IMR-90 (cell line): Measurements from ENCODE around the gene SPTSSB. TPM values are rescaled to one million over a fixed set of nuclear protein-coding genes. Genes with fewer than 3 reads are reported as not detected.

Source experiments
- ATAC-seq: fragments of 200-7000 bp; cut with Tn5 transposase; 2 replicates; pipeline ENCODE4 v1.9.1; 2020; ENCODE audit warnings: low read depth, mild to moderate bottlenecking, moderate library complexity
- BruUV-seq: library from RNA; stranded (reverse); fragments of 400-500 nt; replicated peaks from 2 replicates; lab custom pipeline; 2021; lab: Mats Ljungman, UMichigan
- CTCF ChIA-PET: fragments of 300-600 bp; formaldehyde crosslinking; extraction: SDS; loops from one replicate; lab custom pipeline; 2021; ENCODE audit warnings: antibody characterized with exemption; lab: Yijun Ruan, JAX
- POLR2A ChIA-PET: fragments of 300-600 bp; sonication (Branson Sonifier 250); formaldehyde crosslinking; loops from one replicate; lab custom pipeline; 2022; ENCODE audit warnings: antibody characterized with exemption; ENCODE audit not compliant: unreplicated experiment; lab: Charles Lee
- DNase-seq: peaks from one replicate; pipeline ENCODE4 v3.0.0; 2013
- H2AFZ ChIP-seq: replicated peaks from 2 replicates; pipeline ENCODE3; 2013; ENCODE audit warnings: low read length, mild to moderate bottlenecking; ENCODE audit not compliant: poor library complexity
- H2AK5ac ChIP-seq: 2 replicates; pipeline ENCODE4 v1.6.1; 2013; ENCODE audit warnings: low read depth, low read length, inconsistent platforms
- H2AK9ac ChIP-seq: replicated peaks from 2 replicates; pipeline ENCODE3; 2013; ENCODE audit warnings: mild to moderate bottlenecking, low read depth, low read length, moderate library complexity; ENCODE audit not compliant: poor library complexity
- H2BK120ac ChIP-seq: 2 replicates; pipeline ENCODE4 v1.6.1; 2013; ENCODE audit warnings: low read depth, low read length, inconsistent platforms
- H2BK15ac ChIP-seq: 3 replicates; pipeline ENCODE4 v1.6.1; 2013; ENCODE audit warnings: low read depth, low read length, inconsistent platforms
- H2BK20ac ChIP-seq: 2 replicates; pipeline ENCODE4 v1.6.1; 2013; ENCODE audit warnings: low read depth, mild to moderate bottlenecking, inconsistent platforms, low read length, moderate library complexity
- H2BK5ac ChIP-seq: 2 replicates; pipeline ENCODE4 v1.6.1; 2013; ENCODE audit warnings: mild to moderate bottlenecking, low read depth, low read length, inconsistent platforms; ENCODE audit not compliant: poor library complexity, severe bottlenecking
- H3K14ac ChIP-seq: replicated peaks from 2 replicates; pipeline ENCODE4 v1.6.1; 2013; ENCODE audit warnings: low read depth, low read length, inconsistent platforms
- H3K18ac ChIP-seq: 2 replicates; pipeline ENCODE4 v1.6.1; 2013; ENCODE audit warnings: low read depth, low read length, control low read depth
- H3K23ac ChIP-seq: 2 replicates; pipeline ENCODE4 v1.6.1; 2013; ENCODE audit warnings: low read depth, low read length, inconsistent platforms
- H3K27ac ChIP-seq: 2 replicates; pipeline ENCODE4 v1.5.1; 2013; ENCODE audit warnings: mild to moderate bottlenecking, control low read depth, low read length; ENCODE audit not compliant: insufficient read depth
- H3K27me3 ChIP-seq: 2 replicates; pipeline ENCODE4 v1.6.1; 2013; ENCODE audit warnings: low read length; ENCODE audit not compliant: control insufficient read depth, insufficient read depth
- H3K36me3 ChIP-seq: 2 replicates; pipeline ENCODE4 v1.6.1; 2013; ENCODE audit warnings: low read length, mixed read lengths; ENCODE audit not compliant: control insufficient read depth, insufficient read depth
- H3K4ac ChIP-seq: 2 replicates; pipeline ENCODE4 v1.6.1; 2013; ENCODE audit warnings: low read depth, low read length, inconsistent platforms
- H3K4me1 ChIP-seq: 2 replicates; pipeline ENCODE4 v1.6.1; 2013; ENCODE audit warnings: low read length, mixed read lengths; ENCODE audit not compliant: control insufficient read depth, insufficient read depth
- H3K4me2 ChIP-seq: 2 replicates; pipeline ENCODE4 v1.6.1; 2013; ENCODE audit warnings: low read depth, mild to moderate bottlenecking, control low read depth, low read length, moderate library complexity
- H3K4me3 ChIP-seq: 2 replicates; pipeline ENCODE4 v1.5.1; 2013; ENCODE audit warnings: low read depth, mild to moderate bottlenecking, control low read depth, low read length, moderate library complexity; ENCODE audit not compliant: insufficient read depth
- H3K56ac ChIP-seq: 2 replicates; pipeline ENCODE4 v1.6.1; 2013; ENCODE audit warnings: low read length, inconsistent platforms; ENCODE audit not compliant: insufficient read depth; ENCODE audit errors: extremely low read depth
- H3K79me1 ChIP-seq, 2 experiments: 2 replicates each; pipeline ENCODE4 v1.6.1; 2013; ENCODE audit warnings: low read length in 2 of 2, inconsistent platforms in 1 of 2, low read depth in 1 of 2
- H3K9ac ChIP-seq: 2 replicates; pipeline ENCODE4 v1.6.1; 2013; ENCODE audit warnings: low read depth, low read length, control low read depth
- H3K9me1 ChIP-seq: 2 replicates; pipeline ENCODE4 v1.6.1; 2013; ENCODE audit warnings: low read length, inconsistent platforms; ENCODE audit not compliant: insufficient read depth
- H3K9me3 ChIP-seq: 2 replicates; pipeline ENCODE4 v1.6.1; 2013; ENCODE audit warnings: low read length; ENCODE audit not compliant: control insufficient read depth, insufficient read depth
- H4K20me1 ChIP-seq: 2 replicates; pipeline ENCODE4 v1.6.1; 2013; ENCODE audit warnings: low read length, inconsistent platforms; ENCODE audit not compliant: insufficient read depth
- H4K5ac ChIP-seq: 2 replicates; pipeline ENCODE4 v1.6.1; 2013; ENCODE audit warnings: mild to moderate bottlenecking, low read depth, low read length, control low read depth
- H4K8ac ChIP-seq, 2 experiments: 2 replicates each; pipeline ENCODE4 v1.6.1; 2013; ENCODE audit warnings: low read depth in 2 of 2, low read length in 2 of 2, control low read depth in 1 of 2, inconsistent platforms in 1 of 2
- H4K91ac ChIP-seq: 2 replicates; pipeline ENCODE4 v1.6.1; 2013; ENCODE audit warnings: low read depth, low read length, inconsistent platforms; ENCODE audit not compliant: insufficient read depth
- WGBS, 2 experiments: methylation state at CpG; one replicate each; pipeline versions ENCODE4 v1.1.5 to v1.1.7; 2013; ENCODE audit warnings: missing lambda C conversion rate in 2 of 2; ENCODE audit not compliant: insufficient read length in 1 of 2; ENCODE audit errors: extremely low coverage in 2 of 2; 5-methylcytosine and 5-hydroxymethylcytosine counted together
- dilution Hi-C: fragments of 300-500 bp; cut with HindIII; formaldehyde crosslinking; loops from one replicate; pipeline ENCODE4 v1.14.3; 2018; ENCODE audit warnings: low sequenced_read_pairs; ENCODE audit not compliant: unreplicated experiment
- in situ Hi-C: fragments of 300-500 bp; cut with MboI; formaldehyde crosslinking; loops from 3 replicates; pipeline ENCODE4 v1.14.3; 2019; ENCODE audit warnings: low sequenced_read_pairs, inconsistent platforms, mixed read lengths
- intact Hi-C: fragments of 100-400 bp; cut with micrococcal nuclease; formaldehyde crosslinking; loops from 2 replicates; pipeline ENCODE4 v1.10.0; 2022
- polyA plus RNA-seq, 3 experiments: library from polyadenylated mRNA; depleted of rRNA; stranded (reverse); fragments of >200 nt; gene quantifications; 2 replicates each; pipeline ENCODE4 v1.2.3, GENCODE V29; 2012; ENCODE audit warnings: low replicate concordance in 1 of 3
- total RNA-seq: library from RNA; depleted of rRNA; stranded (reverse); fragments of >200 nt; gene quantifications from 2 replicates; pipeline ENCODE4 v1.2.3, GENCODE V29; 2012
- TF ChIP-seq, protein P1 (sequence below): conservative IDR thresholded peaks from 2 replicates; pipeline ENCODE4 v1.5.1; 2012; ENCODE audit warnings: mild to moderate bottlenecking, low read depth, low read length, improper control_type of control experiment

The SPTSSB gene
- total and polyA plus RNA-seq, 2 of the 4 experiments (the other 2 are of a cell fraction): not detected

GRCh38 chr3:161317077-161317476 is 54.2 kb downstream of the SPTSSB start:
- no TSS peak for BruUV-seq
- Histone ChIP-seq H3K14ac (no peak overlapping the region), H4K8ac (no peak overlapping the region), H3K4me1 (no peaks in the 10 kb centered on the region), H4K91ac (no peak overlapping the region), H3K79me1 (no peaks in the 10 kb centered on the region), H3K4me3 (no peak overlapping the region), H3K27ac (no peak overlapping the region), H2BK20ac (no peak overlapping the region), H2AFZ (no peak overlapping the region), H4K5ac (no peak overlapping the region), H2BK5ac (no peak overlapping the region), H3K4ac (no peak overlapping the region), H3K27me3 (0 out of 2 replicates have a peak, but pooled peaks cover 1% of the 10 kb centered on the region), H3K56ac (no peak overlapping the region), H3K36me3 (no peaks in the 10 kb centered on the region), H3K9ac (no peak overlapping the region), H3K4me2 (no peak overlapping the region), H3K18ac (no peak overlapping the region), H3K23ac (no peak overlapping the region), H4K20me1 (no peaks in the 10 kb centered on the region), H2BK15ac (no peak overlapping the region), H3K9me3 (no peaks in the 10 kb centered on the region), H3K9me1 (no peaks in the 10 kb centered on the region), H2BK120ac (no peak overlapping the region), H2AK5ac (no peak overlapping the region), H2AK9ac (no peak overlapping the region)
- in situ Hi-C loops: no loop called here
- CTCF ChIA-PET: no interaction called here
- WGBS, 2 experiments: no CpG with 5 or more reads among the region's 2 CpGs
- TF ChIP-seq, protein P1, sequence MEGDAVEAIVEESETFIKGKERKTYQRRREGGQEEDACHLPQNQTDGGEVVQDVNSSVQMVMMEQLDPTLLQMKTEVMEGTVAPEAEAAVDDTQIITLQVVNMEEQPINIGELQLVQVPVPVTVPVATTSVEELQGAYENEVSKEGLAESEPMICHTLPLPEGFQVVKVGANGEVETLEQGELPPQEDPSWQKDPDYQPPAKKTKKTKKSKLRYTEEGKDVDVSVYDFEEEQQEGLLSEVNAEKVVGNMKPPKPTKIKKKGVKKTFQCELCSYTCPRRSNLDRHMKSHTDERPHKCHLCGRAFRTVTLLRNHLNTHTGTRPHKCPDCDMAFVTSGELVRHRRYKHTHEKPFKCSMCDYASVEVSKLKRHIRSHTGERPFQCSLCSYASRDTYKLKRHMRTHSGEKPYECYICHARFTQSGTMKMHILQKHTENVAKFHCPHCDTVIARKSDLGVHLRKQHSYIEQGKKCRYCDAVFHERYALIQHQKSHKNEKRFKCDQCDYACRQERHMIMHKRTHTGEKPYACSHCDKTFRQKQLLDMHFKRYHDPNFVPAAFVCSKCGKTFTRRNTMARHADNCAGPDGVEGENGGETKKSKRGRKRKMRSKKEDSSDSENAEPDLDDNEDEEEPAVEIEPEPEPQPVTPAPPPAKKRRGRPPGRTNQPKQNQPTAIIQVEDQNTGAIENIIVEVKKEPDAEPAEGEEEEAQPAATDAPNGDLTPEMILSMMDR: no peak
- DNase-seq (no peak), ATAC-seq (no peak)
- POLR2A ChIA-PET: no interaction called here
- dilution Hi-C loops: no loop called here
- intact Hi-C loops: no loop called here
